Peyer's patch (tissue), 4 donors: ENCODE results near the gene EPN1. TPM values are rescaled to one million over a fixed set of nuclear protein-coding genes. Genes with fewer than 3 reads are reported as not detected.
A peak's percentile ranks its signal among the peaks of the same experiment; 100 is the strongest.

ENCODE experiments used
- DNase-seq, 3 donors: peaks; one replicate each; pipeline ENCODE4 v3.0.0-alpha.2; 2017 to 2019
- H3K27ac ChIP-seq, 4 donors: fragments of 200-600 bp; sonication (generic); one replicate each; pipeline ENCODE4 v1.5.1; 2016 to 2019
- H3K27me3 ChIP-seq, 2 donors: fragments of 200-600 bp; sonication (generic); one replicate each; pipeline ENCODE4 v1.5.1; 2019
- H3K36me3 ChIP-seq, 3 donors: fragments of 200-600 bp; sonication (generic); one replicate each; pipeline ENCODE4 v1.5.1; 2016 to 2019
- H3K4me1 ChIP-seq, 4 donors: fragments of 200-600 bp; sonication (generic); one replicate each; pipeline ENCODE4 v1.5.1; 2016 to 2019
- H3K4me3 ChIP-seq, 4 donors: fragments of 200-600 bp; sonication (generic); 1 replicate in 3 of 4; 2 replicates in 1 of 4; pipeline ENCODE4 v1.5.1; 2016 to 2019; ENCODE audit warnings: mild to moderate bottlenecking in 1 of 4
- H3K9me3 ChIP-seq, 4 donors: fragments of 200-600 bp; sonication (generic); one replicate each; pipeline ENCODE4 v1.5.1; 2016 to 2019; ENCODE audit warnings: mild to moderate bottlenecking in 1 of 4
- CTCF ChIP-seq, 6 experiments: fragments of 450-650 bp in 4 of 6; fragments of 200-600 bp in 2 of 6; sonication (generic) in 1 of 6; IDR thresholded peaks; one replicate each; pipeline ENCODE4 v1.5.1; 2017 to 2019; ENCODE audit warnings: antibody characterized with exemption in 6 of 6, mild to moderate bottlenecking in 3 of 6, moderate library complexity in 1 of 6
- POLR2A ChIP-seq, 2 donors: fragments of 450-650 bp; IDR thresholded peaks; one replicate each; pipeline ENCODE4 v1.5.1; 2017; ENCODE audit warnings: antibody characterized with exemption in 2 of 2, mild to moderate bottlenecking in 2 of 2, moderate library complexity in 2 of 2
- total RNA-seq, 4 donors: library from RNA; depleted of rRNA; stranded (reverse); fragments of >200 nt; gene quantifications; one replicate each; pipeline ENCODE4 v1.1.0, GENCODE V29; 2016

The EPN1 gene
- total RNA-seq, 4 donors from 2014 or later, result 120 to 241 (median 163) TPM

- H3K36me3 ChIP-seq, result no peaks in the 10 kb centered on the region
- no peaks in the 10 kb centered on the region for H3K9me3 ChIP-seq
- no peak for DNase-seq
- TF ChIP-seq POLR2A (IDR thresholded peaks at IDR 0.05) (no peak), CTCF (IDR thresholded peaks at IDR 0.05) (no peak)
- H3K27me3 ChIP-seq, result no peaks in the 10 kb centered on the region
- H3K4me1 ChIP-seq, result peaks cover 0 to 27% (median 17%) of the 10 kb centered on the region in 4 donors
- no peak overlapping the region for H3K4me3 ChIP-seq
- H3K27ac ChIP-seq, result no peak overlapping the region
Observed at GRCh38 chr19:55650602-55651230, 24.3 kb upstream of the EPN1 start.

- peaks cover 0 to 32% (median 22%) of the 10 kb centered on the region in 4 donors for H3K4me1 ChIP-seq
- no peak overlapping the region for H3K4me3 ChIP-seq
- H3K9me3 ChIP-seq, result no peaks in the 10 kb centered on the region
Observed at GRCh38 chr19:55651236-55651635, 23.8 kb upstream of the EPN1 start.

GRCh38 chr19:55652311-55653128 lies 22.5 kb upstream of the EPN1 start:
- TF ChIP-seq POLR2A (IDR thresholded peaks at IDR 0.05) (no peak), CTCF (IDR thresholded peaks at IDR 0.05) (no peak)
- DNase-seq, result no peak
- Histone ChIP-seq H3K27ac (peak overlapping the region in 1 of 4 donors; percentile 100), H3K9me3 (no peaks in the 10 kb centered on the region), H3K36me3 (no peaks in the 10 kb centered on the region), H3K27me3 (no peaks in the 10 kb centered on the region), H3K4me3 (no peak overlapping the region), H3K4me1 (peaks cover 8 to 45% (median 31%) of the 10 kb centered on the region in 4 donors)

More at GRCh38 chr19:55651236-55651635, 23.8 kb upstream of the EPN1 start:
- no peak overlapping the region for H3K27ac ChIP-seq
- no peak for TF ChIP-seq CTCF (IDR thresholded peaks at IDR 0.05)
- no peak for TF ChIP-seq POLR2A (IDR thresholded peaks at IDR 0.05)
- H3K36me3 ChIP-seq, result no peaks in the 10 kb centered on the region
- no peak for DNase-seq
- no peaks in the 10 kb centered on the region for H3K27me3 ChIP-seq

GRCh38 chr19:55653651-55654322 lies 21.2 kb upstream of the EPN1 start:
- TF ChIP-seq CTCF (IDR thresholded peaks at IDR 0.05) (peak; percentile 98 to 100 (median 100)), POLR2A (IDR thresholded peaks at IDR 0.05) (peak; percentile 85 to 88)
- peak; percentile 94 to 99 (median 98) for DNase-seq
- H3K4me1 ChIP-seq, result peaks cover 8 to 48% (median 37%) of the 10 kb centered on the region in 4 donors

GRCh38 chr19:55654323-55654867 lies 20.6 kb upstream of the EPN1 start:
- Histone ChIP-seq H3K36me3 (peaks cover 0 to 9% (median 0%) of the 10 kb centered on the region in 3 donors), H3K4me3 (peak overlapping the region; percentile 66 to 99 (median 83)), H3K27me3 (no peaks in the 10 kb centered on the region), H3K27ac (peak overlapping the region; percentile 97 to 100 (median 98)), H3K4me1 (peaks cover 8 to 48% (median 36%) of the 10 kb centered on the region in 4 donors), H3K9me3 (no peaks in the 10 kb centered on the region)
- DNase-seq, result peak; percentile 99 to 100 (median 100)
- TF ChIP-seq CTCF (IDR thresholded peaks at IDR 0.05) (no peak), POLR2A (IDR thresholded peaks at IDR 0.05) (no peak)

More at GRCh38 chr19:55653651-55654322, 21.2 kb upstream of the EPN1 start:
- H3K27ac ChIP-seq, result peak overlapping the region; percentile 97 to 100 (median 98)
- peaks cover 0 to 3% (median 0%) of the 10 kb centered on the region in 3 donors for H3K36me3 ChIP-seq
- no peaks in the 10 kb centered on the region for H3K9me3 ChIP-seq
- H3K4me3 ChIP-seq, result peak overlapping the region; percentile 66 to 99 (median 83)
- H3K27me3 ChIP-seq, result no peaks in the 10 kb centered on the region
